Measurements from ENCODE around the gene EGLN1. TPM values are rescaled to one million over a fixed set of nuclear protein-coding genes. Genes with fewer than 3 reads are reported as not detected.

Gene EGLN1
- total and polyA plus RNA-seq, 2 experiments from 2014 or later: 1.9 to 6.0 TPM

DNA sequence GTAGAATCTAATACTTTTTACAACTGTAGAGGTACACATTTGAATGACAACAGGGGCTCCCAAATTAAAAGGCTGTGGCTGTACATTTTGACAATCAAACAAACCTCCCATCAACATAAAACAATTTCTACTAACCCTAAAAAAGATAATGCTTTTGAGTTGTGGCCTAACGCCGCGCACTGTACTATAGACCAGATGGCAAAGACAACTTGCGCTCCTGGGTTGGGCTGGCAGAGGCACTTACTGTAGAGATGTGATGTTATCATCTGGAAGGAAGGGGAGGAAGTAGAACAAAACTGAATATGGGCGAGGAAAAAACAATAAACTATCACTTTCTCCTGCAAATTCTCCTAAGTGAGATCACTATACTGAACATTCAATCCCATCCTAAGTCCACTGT is 57.9 kb downstream of the EGLN1 start:
- Histone ChIP-seq H4K20me1 (replicated peaks; ENCODE audit: insufficient read depth) (no peaks in the 10 kb centered on the region), H3K4me1 (ENCODE audit: insufficient read depth) (no peaks in the 10 kb centered on the region), H3K9me2 (ENCODE audit: insufficient read depth) (no peaks in the 10 kb centered on the region), H3K4me2 (no peak overlapping the region), H3K36me3 (ENCODE audit: insufficient read depth) (no peaks in the 10 kb centered on the region), H3K27me3 (ENCODE audit: insufficient read depth) (no peaks in the 10 kb centered on the region), H3F3A (replicated peaks; ENCODE audit: low read depth) (no peaks in the 10 kb centered on the region), H3K4me3 (no peak overlapping the region), H3K79me2 (replicated peaks; ENCODE audit: insufficient read depth) (no peaks in the 10 kb centered on the region), H2AFZ (no peak overlapping the region), H3K27ac (ENCODE audit: low read depth) (no peak overlapping the region)
- DNase-seq (ENCODE audit: low spot score) (no peak), ATAC-seq (no peak)
- Mint-ChIP-seq H3K4me1 (no peaks in the 10 kb centered on the region), H3K36me3 (ENCODE audit: low read depth) (no peaks in the 10 kb centered on the region; the same call in none of the 3 replicates), H3K27me3 (ENCODE audit: insufficient read depth, low read depth, poor library complexity) (no peaks in the 10 kb centered on the region), H3K9me3 (no peaks in the 10 kb centered on the region), H3K4me3 (no peak overlapping the region), H3K27ac (no peak overlapping the region)
- TF ChIP-seq POLR2AphosphoS5 (IDR thresholded peaks at IDR 0.05; ENCODE audit: low read depth) (no peak), REST (IDR thresholded peaks at IDR 0.05; ENCODE audit: unreplicated experiment) (no peak), EZH2phosphoT487 (IDR thresholded peaks at IDR 0.05; ENCODE audit: unreplicated experiment) (no peak), EZH2 (IDR thresholded peaks at IDR 0.05; ENCODE audit: low read depth, unreplicated experiment) (no peak), ZNF114 (CRISPR knock-in tag; IDR thresholded peaks at IDR 0.05) (no peak), CREB1 (CRISPR knock-in tag; IDR thresholded peaks at IDR 0.05; ENCODE audit: low read depth) (no peak), ETS1 (IDR thresholded peaks at IDR 0.05) (no peak), ZNF331 (CRISPR knock-in tag; IDR thresholded peaks at IDR 0.05; ENCODE audit: low read depth) (no peak), STAT1 (IDR thresholded peaks at IDR 0.05; ENCODE audit: unreplicated experiment) (no peak), ZNF462 (CRISPR knock-in tag; IDR thresholded peaks at IDR 0.05) (no peak), NANOG (IDR thresholded peaks at IDR 0.05; ENCODE audit: borderline replicate concordance) (no peak), JUNB (IDR thresholded peaks at IDR 0.05; ENCODE audit: unreplicated experiment) (no peak)
- TF ChIP-seq, protein P1, sequence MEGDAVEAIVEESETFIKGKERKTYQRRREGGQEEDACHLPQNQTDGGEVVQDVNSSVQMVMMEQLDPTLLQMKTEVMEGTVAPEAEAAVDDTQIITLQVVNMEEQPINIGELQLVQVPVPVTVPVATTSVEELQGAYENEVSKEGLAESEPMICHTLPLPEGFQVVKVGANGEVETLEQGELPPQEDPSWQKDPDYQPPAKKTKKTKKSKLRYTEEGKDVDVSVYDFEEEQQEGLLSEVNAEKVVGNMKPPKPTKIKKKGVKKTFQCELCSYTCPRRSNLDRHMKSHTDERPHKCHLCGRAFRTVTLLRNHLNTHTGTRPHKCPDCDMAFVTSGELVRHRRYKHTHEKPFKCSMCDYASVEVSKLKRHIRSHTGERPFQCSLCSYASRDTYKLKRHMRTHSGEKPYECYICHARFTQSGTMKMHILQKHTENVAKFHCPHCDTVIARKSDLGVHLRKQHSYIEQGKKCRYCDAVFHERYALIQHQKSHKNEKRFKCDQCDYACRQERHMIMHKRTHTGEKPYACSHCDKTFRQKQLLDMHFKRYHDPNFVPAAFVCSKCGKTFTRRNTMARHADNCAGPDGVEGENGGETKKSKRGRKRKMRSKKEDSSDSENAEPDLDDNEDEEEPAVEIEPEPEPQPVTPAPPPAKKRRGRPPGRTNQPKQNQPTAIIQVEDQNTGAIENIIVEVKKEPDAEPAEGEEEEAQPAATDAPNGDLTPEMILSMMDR (conservative IDR thresholded peaks at IDR 0.05; ENCODE audit: low read depth in 2 of 2): no peak
